GM19455 (cell line): ENCODE measurements around the gene ADORA2B.

ENCODE experiments used
- ATAC-seq: cut with Tn5 transposase; IDR thresholded peaks from one replicate; pipeline ENCODE4 v1.9.1; 2021; ENCODE audit not compliant: unreplicated experiment

The ADORA2B gene

DNA sequence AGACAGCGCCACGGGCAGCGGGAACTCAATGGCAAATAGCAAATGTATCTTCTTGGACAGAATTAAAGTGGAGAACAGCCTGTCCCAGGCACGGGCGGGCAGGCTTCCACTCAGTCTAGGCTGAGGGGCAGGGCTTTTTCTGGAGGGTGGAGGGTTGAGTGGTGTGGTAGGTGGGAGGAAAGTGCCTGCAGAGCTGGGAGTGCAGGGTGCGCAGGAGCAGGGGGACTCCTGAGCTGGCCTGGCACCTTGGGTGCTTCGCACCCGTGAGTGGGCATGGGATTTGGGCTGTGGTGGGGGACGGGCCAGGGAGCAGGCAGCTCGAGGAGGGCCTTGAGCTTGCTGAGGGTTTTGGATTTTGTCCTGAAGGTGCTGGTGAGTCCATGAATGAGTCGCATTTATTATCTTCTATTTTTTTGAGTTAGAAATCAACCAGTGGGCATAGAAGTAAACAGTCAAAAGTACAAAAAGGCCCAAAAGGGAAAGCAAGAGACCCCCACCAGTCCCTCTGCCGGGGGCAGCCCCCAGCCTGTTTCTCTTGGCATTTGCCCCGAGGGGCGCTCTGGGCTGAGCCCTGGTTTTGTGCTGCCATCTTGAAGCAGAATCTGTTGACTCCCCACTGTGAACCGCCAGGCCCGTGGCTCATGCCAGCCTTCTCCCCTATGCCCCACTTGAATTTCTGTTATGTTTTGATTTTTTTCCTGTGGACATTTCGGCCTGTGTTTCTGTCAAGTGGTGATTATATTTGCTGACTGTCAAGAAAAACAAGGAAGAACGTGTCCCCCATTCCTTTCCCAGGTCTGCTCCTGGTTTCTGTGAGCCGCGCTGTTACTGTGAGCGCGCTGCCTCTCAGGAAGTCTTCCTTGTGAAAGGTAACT lies 8.2 kb downstream of the ADORA2B start:
- ATAC-seq, result no peak

- ATAC-seq, result no peak
Observed at GRCh38 chr17:15954222-15954621, 9.3 kb downstream of the ADORA2B start.

- no peak for ATAC-seq
Observed at GRCh38 chr17:15955793-15956541, 11.0 kb downstream of the ADORA2B start.

- ATAC-seq, result no peak
Observed at GRCh38 chr17:15957206-15957605, 12.3 kb downstream of the ADORA2B start.

- no peak for ATAC-seq
Observed at GRCh38 chr17:15957608-15958307, 12.8 kb downstream of the ADORA2B start.

- no peak for ATAC-seq
Observed at GRCh38 chr17:15958484-15958854, 13.5 kb downstream of the ADORA2B start.

GRCh38 chr17:15963670-15964110 lies 18.8 kb downstream of the ADORA2B start:
- ATAC-seq, result no peak

GRCh38 chr17:15965528-15965927 lies 20.6 kb downstream of the ADORA2B start:
- ATAC-seq, result no peak

DNA sequence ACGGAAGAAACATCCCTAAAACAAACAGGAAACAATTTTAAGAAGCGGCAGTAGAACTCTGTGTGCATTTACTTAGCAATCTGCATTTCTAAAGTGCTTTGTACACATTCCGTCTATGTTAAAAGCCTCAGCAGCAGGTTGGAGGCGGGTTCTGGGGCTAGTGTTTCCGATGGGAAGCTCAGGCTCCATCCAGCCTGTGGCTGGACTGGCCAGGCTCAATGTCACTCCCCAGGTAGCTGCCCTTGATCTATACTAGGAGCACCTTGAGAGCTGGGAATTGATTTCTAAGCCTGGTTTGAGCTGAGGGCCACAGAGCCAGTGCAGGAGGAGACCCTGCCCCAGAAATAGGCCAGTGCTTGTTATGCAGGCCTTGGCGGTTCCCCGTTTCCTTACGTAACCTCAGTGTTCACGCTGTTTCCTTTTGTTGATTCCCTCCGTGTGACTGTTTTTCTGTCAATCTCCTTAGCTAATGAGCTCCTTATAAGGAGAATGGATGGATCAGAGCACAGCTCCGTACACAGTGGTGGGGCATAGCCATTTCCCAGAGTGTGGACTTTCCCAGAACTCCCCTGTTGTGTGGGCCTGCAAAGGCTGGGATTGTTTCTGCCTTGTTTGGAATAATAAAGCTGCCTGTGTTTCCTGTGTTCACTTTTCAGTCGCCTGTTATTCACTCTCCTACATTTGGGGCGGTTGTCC lies 21.4 kb downstream of the ADORA2B start:
- ATAC-seq, result no peak

GRCh38 chr17:15966879-15967248 lies 21.9 kb downstream of the ADORA2B start:
- ATAC-seq, result no peak

DNA sequence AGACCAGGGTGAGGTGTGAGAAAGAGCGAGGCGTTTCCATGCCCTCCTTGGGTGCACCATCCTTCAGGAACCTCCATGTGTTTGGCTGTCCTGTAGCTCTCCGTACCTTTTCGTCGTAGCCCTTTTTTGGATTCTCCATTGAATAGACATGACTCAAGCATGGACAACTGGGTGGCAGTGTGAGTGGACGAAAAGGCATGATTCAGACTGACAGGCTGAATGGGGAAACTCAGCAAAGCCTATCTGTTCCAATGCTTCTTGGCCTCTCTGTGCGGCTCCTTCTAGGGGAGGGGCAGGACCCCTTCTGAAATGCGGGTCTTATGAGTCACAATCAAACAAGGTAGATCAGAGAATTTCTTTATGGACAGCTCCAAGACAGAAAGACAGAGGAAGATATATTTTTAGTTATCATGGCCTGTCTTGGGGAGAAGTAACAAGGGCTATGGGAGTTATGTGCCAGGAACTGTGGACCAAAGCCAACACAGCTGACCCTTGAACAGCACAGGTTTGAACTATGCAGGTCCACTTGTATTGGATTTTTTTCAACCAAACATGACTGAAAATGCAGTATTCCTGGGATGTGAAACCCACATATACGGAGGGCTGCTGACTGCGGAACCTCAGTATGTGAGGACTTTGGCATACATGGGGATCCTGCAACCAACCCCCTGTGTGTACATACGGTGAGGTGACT lies 22.9 kb downstream of the ADORA2B start:
- no peak for ATAC-seq

- ATAC-seq, result no peak
Observed at GRCh38 chr17:15969463-15969862, 24.5 kb downstream of the ADORA2B start.

- no peak for ATAC-seq
Observed at GRCh38 chr17:15970500-15970899, 25.6 kb downstream of the ADORA2B start.

DNA sequence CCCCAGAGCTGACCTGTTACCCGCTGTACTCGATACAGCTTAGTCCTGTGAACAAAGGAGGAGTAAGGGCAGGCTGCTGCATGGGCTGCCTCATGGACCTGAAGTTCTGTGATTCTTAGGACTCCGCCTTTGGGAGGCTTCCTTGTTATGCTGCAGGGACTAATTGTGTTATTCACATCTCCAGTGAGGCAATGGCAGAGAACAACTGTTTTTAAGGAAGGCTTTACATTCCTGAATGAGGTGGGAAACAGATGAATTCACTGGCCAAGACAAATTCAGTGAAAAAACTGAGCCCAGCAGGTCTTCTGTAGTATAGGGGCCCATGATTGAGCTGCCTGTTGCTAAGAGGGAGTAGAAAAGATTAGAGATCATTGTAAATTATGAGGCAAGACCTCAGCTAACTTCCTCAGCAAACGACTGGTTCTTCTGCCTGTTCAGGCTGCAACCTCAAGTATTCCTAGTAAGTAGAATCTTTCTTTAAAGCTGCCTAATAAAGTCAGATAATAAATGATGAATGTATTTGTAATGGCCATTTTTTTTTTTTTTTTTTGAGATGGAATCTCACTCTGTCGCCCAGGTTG lies 26.3 kb downstream of the ADORA2B start:
- no peak for ATAC-seq

- ATAC-seq, result no peak
Observed at GRCh38 chr17:15971882-15972281, 27.0 kb downstream of the ADORA2B start.

GRCh38 chr17:15972497-15972951 lies 27.6 kb downstream of the ADORA2B start:
- no peak for ATAC-seq

GRCh38 chr17:15973016-15973415 lies 28.1 kb downstream of the ADORA2B start:
- ATAC-seq, result no peak

GRCh38 chr17:15973834-15974233 lies 28.9 kb downstream of the ADORA2B start:
- no peak for ATAC-seq

DNA sequence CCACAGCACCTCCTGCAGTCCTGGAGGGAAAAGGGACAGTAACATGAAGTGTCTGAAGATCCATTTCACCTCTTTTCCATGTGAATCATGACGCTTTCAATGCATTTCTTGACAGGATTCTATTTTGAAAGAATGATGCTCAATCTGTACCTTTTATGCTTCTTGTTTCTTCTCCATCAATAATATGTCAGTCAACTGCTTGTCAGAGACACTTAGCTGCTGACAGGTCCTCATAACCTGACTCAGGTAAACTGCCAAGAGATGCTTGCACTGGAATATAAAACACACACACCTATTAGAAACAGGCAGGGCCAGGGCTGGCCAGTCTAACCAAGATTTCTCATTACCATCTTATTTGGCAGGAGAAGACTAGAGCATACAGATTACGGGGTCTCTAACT lies 33.0 kb downstream of the ADORA2B start:
- ATAC-seq, result no peak

DNA sequence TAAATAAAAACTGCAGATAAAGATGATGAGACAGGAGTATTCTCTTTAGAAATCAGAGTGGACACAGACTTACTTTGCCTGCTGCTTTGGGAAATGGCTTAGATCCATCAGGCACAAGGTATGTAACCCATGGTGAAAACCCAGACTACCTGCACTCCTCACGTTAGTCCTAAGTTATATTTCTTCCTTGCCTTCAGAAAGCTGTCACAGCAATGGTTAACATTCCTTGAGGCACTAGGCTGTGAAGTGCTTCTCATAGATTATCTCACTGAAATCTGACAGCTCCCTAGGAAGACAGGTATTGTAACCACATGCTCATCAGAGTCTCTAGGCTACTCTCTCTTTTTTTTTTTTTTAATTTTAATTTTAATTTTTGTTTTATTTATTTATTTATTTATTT lies 33.7 kb downstream of the ADORA2B start:
- ATAC-seq, result no peak
